Prostate gland (tissue), 2 donors: ENCODE data around the gene CCDC159.

Source experiments
- CTCF ChIP-seq, 4 experiments: fragments of 200-600 bp in 2 of 4; fragments of 450-650 bp in 2 of 4; sonication (generic) in 2 of 4; IDR thresholded peaks; 1 replicate in 3 of 4; 2 replicates in 1 of 4; pipeline ENCODE4 v1.5.1; 2016 to 2019; ENCODE audit warnings: antibody characterized with exemption in 4 of 4, mild to moderate bottlenecking in 2 of 4, moderate library complexity in 2 of 4
- POLR2A ChIP-seq: fragments of 450-650 bp; IDR thresholded peaks from one replicate; pipeline ENCODE4 v1.6.1; 2016; ENCODE audit warnings: antibody characterized with exemption, mild to moderate bottlenecking
- POLR2AphosphoS5 ChIP-seq: sonication (generic); formaldehyde crosslinking; IDR thresholded peaks from one replicate; pipeline ENCODE4 v1.6.1; 2017; ENCODE audit warnings: antibody characterized with exemption

GRCh38 chr19:11374433-11375142 is 28.3 kb downstream of the CCDC159 start, which contains the start of gene SWSAP1:
- TF ChIP-seq CTCF (IDR thresholded peaks at IDR 0.05) = no peak
- TF ChIP-seq POLR2A = no peak
- peak; percentile 87 for TF ChIP-seq POLR2AphosphoS5
